Caco-2 (cell line): ENCODE measurements around the gene ARHGEF6. TPM values are rescaled to one million over a fixed set of nuclear protein-coding genes. Genes with fewer than 3 reads are reported as not detected.

Experiments used
- BruUV-seq: library from RNA; stranded (reverse); fragments of 400-500 nt; replicated peaks from 2 replicates; lab custom pipeline; 2021; lab: Mats Ljungman, UMichigan
- CTCF ChIA-PET: fragments of 300-600 bp; sonication (Branson Sonifier 250); formaldehyde crosslinking; loops from one replicate; lab custom pipeline; 2022; ENCODE audit warnings: antibody characterized with exemption; lab: Charles Lee
- POLR2A ChIA-PET: fragments of 300-600 bp; sonication (Branson Sonifier 250); formaldehyde crosslinking; loops from one replicate; lab custom pipeline; 2022; ENCODE audit warnings: antibody characterized with exemption; lab: Charles Lee
- DNase-seq, 2 experiments: peaks; one replicate each; pipeline versions ENCODE4 v3.0.0 to v3.0.0-alpha.2; 2020 to 2022
- H3K27me3 ChIP-seq: replicated peaks from 2 replicates; pipeline ENCODE4 v1.6.0; 2011; ENCODE audit warnings: low read length; ENCODE audit not compliant: control insufficient read depth, insufficient read depth
- H3K36me3 ChIP-seq: 2 replicates; pipeline ENCODE4 v1.5.1; 2011; ENCODE audit warnings: low read length; ENCODE audit not compliant: control insufficient read depth, insufficient read depth
- H3K4me1 ChIP-seq: fragments of 250-450 bp; sonication (Bioruptor Pico); 2 replicates; pipeline ENCODE4 v1.5.1; 2020; ENCODE audit warnings: mild to moderate bottlenecking
- H3K4me3 ChIP-seq: 2 replicates; pipeline ENCODE4 v1.5.1; 2011; ENCODE audit warnings: low read depth, mild to moderate bottlenecking, control low read depth, low read length
- H3K9me3 ChIP-seq: fragments of 250-450 bp; sonication (Bioruptor Pico); 2 replicates; pipeline ENCODE4 v1.5.1; 2020; ENCODE audit warnings: mild to moderate bottlenecking, moderate library complexity
- H3K27ac Mint-ChIP-seq: one replicate; pipeline ENCODE4 v1.8.0; 2022; ENCODE audit warnings: mixed read lengths; ENCODE audit not compliant: unreplicated experiment
- H3K27me3 Mint-ChIP-seq: one replicate; pipeline ENCODE4 v1.8.0; 2022; ENCODE audit warnings: mixed read lengths; ENCODE audit not compliant: insufficient read depth, unreplicated experiment
- H3K36me3 Mint-ChIP-seq: one replicate; pipeline ENCODE4 v1.8.0; 2022; ENCODE audit warnings: mild to moderate bottlenecking, mixed read lengths; ENCODE audit not compliant: insufficient read depth, unreplicated experiment
- H3K4me1 Mint-ChIP-seq: one replicate; pipeline ENCODE4 v1.8.0; 2022; ENCODE audit warnings: low read depth, mixed read lengths; ENCODE audit not compliant: unreplicated experiment
- H3K4me3 Mint-ChIP-seq: one replicate; pipeline ENCODE4 v1.8.0; 2022; ENCODE audit warnings: mild to moderate bottlenecking, moderate library complexity, mixed read lengths; ENCODE audit not compliant: unreplicated experiment
- H3K9me3 Mint-ChIP-seq: one replicate; pipeline ENCODE4 v1.8.0; 2022; ENCODE audit warnings: mixed read lengths; ENCODE audit not compliant: unreplicated experiment
- intact Hi-C: fragments of 100-400 bp; cut with micrococcal nuclease; formaldehyde crosslinking; loops from one replicate; pipeline ENCODE4 v1.10.0; 2022; ENCODE audit not compliant: unreplicated experiment
- total RNA-seq: library from RNA; stranded (reverse); gene quantifications from 2 replicates; pipeline ENCODE4 v1.2.3, GENCODE V29; 2022
- TF ChIP-seq, protein P1 (sequence below), 2 experiments: fragments of 200-600 bp in 1 of 2; IDR thresholded peaks; 1 replicate in 1 of 2; 2 replicates in 1 of 2; pipeline versions ENCODE4 v1.5.1 to v1.8.0; 2011 to 2022; ENCODE audit warnings: antibody characterized with exemption in 1 of 2, control low read depth in 1 of 2, inconsistent platforms in 1 of 2, low read depth in 1 of 2, low read length in 1 of 2, mild to moderate bottlenecking in 1 of 2, moderate library complexity in 1 of 2; ENCODE audit not compliant: insufficient read depth in 1 of 2, severe bottlenecking in 1 of 2, unreplicated experiment in 1 of 2

Gene ARHGEF6
- total RNA-seq, 1 experiment from 2014 or later, result not detected

DNA sequence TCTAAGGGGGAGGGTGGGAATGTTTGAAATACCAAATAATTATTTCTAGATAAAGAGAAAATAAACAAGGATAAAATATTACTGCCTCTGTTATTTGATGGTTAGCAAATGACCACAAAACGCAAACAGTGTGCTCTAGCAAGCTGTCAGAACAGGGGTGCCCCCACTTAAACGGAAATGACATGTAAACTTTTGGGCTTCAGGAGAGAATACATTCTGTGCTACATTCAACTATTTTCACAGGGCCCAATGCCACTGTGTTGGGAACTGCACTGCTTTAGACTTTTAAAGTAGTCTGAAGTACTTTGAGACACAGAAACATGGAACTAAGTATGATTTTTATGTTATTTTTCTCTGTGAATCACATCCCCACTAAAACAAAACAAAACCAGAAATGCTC is 118.6 kb downstream of the ARHGEF6 start:
- ChIA-PET CTCF (no interaction called here), POLR2A (no interaction called here)
- H3K27ac Mint-ChIP-seq, result no peak overlapping the region
- Histone ChIP-seq H3K4me3 (no peak overlapping the region), H3K9me3 (no peaks in the 10 kb centered on the region), H3K36me3 (no peaks in the 10 kb centered on the region), H3K4me1 (no peaks in the 10 kb centered on the region), H3K27me3 (no peaks in the 10 kb centered on the region)
- no peak overlapping the region for H3K4me3 Mint-ChIP-seq
- peaks cover 5% of the 10 kb centered on the region for H3K27me3 Mint-ChIP-seq
- no TSS peak for BruUV-seq
- DNase-seq, result no peak
- TF ChIP-seq, protein P1, sequence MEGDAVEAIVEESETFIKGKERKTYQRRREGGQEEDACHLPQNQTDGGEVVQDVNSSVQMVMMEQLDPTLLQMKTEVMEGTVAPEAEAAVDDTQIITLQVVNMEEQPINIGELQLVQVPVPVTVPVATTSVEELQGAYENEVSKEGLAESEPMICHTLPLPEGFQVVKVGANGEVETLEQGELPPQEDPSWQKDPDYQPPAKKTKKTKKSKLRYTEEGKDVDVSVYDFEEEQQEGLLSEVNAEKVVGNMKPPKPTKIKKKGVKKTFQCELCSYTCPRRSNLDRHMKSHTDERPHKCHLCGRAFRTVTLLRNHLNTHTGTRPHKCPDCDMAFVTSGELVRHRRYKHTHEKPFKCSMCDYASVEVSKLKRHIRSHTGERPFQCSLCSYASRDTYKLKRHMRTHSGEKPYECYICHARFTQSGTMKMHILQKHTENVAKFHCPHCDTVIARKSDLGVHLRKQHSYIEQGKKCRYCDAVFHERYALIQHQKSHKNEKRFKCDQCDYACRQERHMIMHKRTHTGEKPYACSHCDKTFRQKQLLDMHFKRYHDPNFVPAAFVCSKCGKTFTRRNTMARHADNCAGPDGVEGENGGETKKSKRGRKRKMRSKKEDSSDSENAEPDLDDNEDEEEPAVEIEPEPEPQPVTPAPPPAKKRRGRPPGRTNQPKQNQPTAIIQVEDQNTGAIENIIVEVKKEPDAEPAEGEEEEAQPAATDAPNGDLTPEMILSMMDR (IDR thresholded peaks at IDR 0.05; ENCODE audit: insufficient read depth in 1 of 2, low read depth in 1 of 2, low read length in 1 of 2, severe bottlenecking in 1 of 2, unreplicated experiment in 1 of 2), result no peak
- H3K4me1 Mint-ChIP-seq, result no peaks in the 10 kb centered on the region
- H3K36me3 Mint-ChIP-seq, result no peaks in the 10 kb centered on the region
- H3K9me3 Mint-ChIP-seq, result peaks cover 17% of the 10 kb centered on the region
- intact Hi-C loops, result no loop called here

DNA sequence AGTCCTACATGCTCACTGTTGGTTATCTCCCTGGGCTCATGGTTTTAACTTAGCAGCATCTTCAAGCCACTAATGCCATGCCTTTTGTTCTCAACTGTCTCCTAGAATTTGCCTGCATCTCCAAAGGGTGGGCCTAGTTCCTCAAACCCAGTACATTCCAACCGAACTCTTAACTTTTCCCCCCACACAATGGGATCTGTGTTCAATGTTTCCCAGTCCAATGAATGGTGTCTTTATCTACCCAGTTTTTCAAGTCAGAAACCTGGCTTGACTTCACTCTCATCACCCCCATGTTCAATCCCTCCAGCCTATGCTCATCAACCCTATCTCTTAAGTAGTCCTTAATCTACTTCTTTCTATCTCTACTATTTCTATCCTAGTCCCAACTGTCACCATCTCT is 119.8 kb downstream of the ARHGEF6 start:
- ChIA-PET CTCF (no interaction called here), POLR2A (no interaction called here)
- no peaks in the 10 kb centered on the region for H3K27me3 ChIP-seq
- H3K27me3 Mint-ChIP-seq, result peaks cover 5% of the 10 kb centered on the region
- peaks cover 17% of the 10 kb centered on the region for H3K9me3 Mint-ChIP-seq
- H3K4me3 ChIP-seq, result no peak overlapping the region
- no peak for DNase-seq
- H3K36me3 ChIP-seq, result no peaks in the 10 kb centered on the region
- H3K4me1 ChIP-seq, result no peaks in the 10 kb centered on the region
- H3K9me3 ChIP-seq, result no peaks in the 10 kb centered on the region
- H3K4me3 Mint-ChIP-seq, result no peak overlapping the region
- BruUV-seq, result no TSS peak
- H3K36me3 Mint-ChIP-seq, result no peaks in the 10 kb centered on the region
- H3K27ac Mint-ChIP-seq, result no peak overlapping the region
- no peaks in the 10 kb centered on the region for H3K4me1 Mint-ChIP-seq
- TF ChIP-seq, protein P1 (IDR thresholded peaks at IDR 0.05; ENCODE audit: insufficient read depth in 1 of 2, low read depth in 1 of 2, low read length in 1 of 2, severe bottlenecking in 1 of 2, unreplicated experiment in 1 of 2), result no peak
- intact Hi-C loops, result no loop called here

DNA sequence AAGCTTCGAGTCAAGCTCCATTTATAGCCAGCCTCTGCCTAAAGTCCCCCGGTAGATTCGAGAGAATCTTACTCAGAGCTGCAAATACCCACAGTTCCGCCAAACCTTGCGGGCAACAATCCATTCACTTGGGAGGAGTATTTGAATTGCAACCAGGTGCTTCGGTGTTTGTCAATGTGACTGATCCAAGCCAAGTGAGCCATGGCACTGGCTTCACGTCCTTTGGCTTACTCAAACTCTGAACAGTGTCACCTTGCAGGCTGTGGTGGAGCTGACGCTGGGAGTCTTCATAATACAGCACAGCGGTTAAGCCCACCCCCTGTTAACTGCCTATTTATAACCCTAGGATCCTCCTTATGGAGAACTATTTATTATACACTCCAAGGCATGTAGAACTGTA is 121.6 kb downstream of the ARHGEF6 start:
- H3K9me3 ChIP-seq, result no peaks in the 10 kb centered on the region
- CTCF ChIA-PET, result interaction anchor here (0.6 kb wide), 1 partner anchor 308 kb away, joined by 6 read pairs; no protein-coding TSS in a partner anchor
- H3K27me3 Mint-ChIP-seq, result peaks cover 10% of the 10 kb centered on the region
- H3K27me3 ChIP-seq, result no peaks in the 10 kb centered on the region
- intact Hi-C loops, result no loop called here
- H3K9me3 Mint-ChIP-seq, result peaks cover 7% of the 10 kb centered on the region
- no peak overlapping the region for H3K4me3 Mint-ChIP-seq
- no TSS peak for BruUV-seq
- H3K36me3 Mint-ChIP-seq, result no peaks in the 10 kb centered on the region
- no peak overlapping the region for H3K4me3 ChIP-seq
- no peaks in the 10 kb centered on the region for H3K4me1 Mint-ChIP-seq
- no peak overlapping the region for H3K27ac Mint-ChIP-seq
- DNase-seq, result no peak
- TF ChIP-seq, protein P1 (IDR thresholded peaks at IDR 0.05; ENCODE audit: insufficient read depth in 1 of 2, low read depth in 1 of 2, low read length in 1 of 2, severe bottlenecking in 1 of 2, unreplicated experiment in 1 of 2), result no peak
- H3K36me3 ChIP-seq, result no peaks in the 10 kb centered on the region
- no peaks in the 10 kb centered on the region for H3K4me1 ChIP-seq
- POLR2A ChIA-PET, result no interaction called here
